Measurements from ENCODE around the gene PDYN. TPM values are rescaled to one million over a fixed set of nuclear protein-coding genes. Genes with fewer than 3 reads are reported as not detected.

PDYN gene
- total RNA-seq, 2 donors from 2014 or later, result not detected

DNA sequence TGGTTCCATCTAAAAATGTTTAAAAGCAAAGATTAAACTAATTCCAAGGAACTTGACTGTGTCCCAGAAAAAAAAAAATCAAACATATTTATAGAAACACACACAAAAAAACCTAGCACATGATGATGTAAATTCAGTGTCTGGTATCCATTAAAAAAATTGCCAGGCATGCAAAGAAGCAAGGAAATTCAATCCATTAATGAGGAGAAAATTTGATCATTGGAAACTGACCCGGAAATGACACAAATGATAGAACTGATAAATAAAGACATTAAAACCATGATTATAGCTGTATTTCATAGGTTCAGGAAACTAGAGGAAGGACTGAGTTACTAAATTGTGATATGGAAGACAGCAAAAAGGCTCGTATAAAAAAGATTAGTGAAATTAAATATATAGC is 34.7 kb downstream of the PDYN start:
- ATAC-seq (no peak), DNase-seq (no peak)
- intact Hi-C loops (cut with DNase I), result no loop called here

DNA sequence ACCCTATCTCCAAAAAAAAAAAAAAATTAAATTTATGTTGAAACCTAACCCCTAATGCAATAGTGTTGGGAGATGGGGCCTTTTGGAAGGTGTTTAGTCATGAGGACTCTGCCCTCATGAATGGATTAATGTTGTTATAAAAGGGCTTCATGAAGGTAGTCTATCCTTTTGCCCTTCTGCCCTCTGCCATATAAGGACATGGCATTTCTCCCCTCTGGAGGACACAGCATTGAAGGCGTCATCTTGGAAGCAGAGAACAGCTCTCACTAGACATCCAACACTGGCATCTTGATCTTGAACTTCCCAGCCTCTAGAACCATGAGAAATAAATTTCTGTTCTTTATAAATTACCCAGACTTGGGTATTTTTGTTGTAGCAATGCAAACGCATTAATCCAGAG is 35.4 kb downstream of the PDYN start:
- no peak for DNase-seq
- ATAC-seq, result no peak
- intact Hi-C loops (cut with DNase I), result no loop called here

DNA sequence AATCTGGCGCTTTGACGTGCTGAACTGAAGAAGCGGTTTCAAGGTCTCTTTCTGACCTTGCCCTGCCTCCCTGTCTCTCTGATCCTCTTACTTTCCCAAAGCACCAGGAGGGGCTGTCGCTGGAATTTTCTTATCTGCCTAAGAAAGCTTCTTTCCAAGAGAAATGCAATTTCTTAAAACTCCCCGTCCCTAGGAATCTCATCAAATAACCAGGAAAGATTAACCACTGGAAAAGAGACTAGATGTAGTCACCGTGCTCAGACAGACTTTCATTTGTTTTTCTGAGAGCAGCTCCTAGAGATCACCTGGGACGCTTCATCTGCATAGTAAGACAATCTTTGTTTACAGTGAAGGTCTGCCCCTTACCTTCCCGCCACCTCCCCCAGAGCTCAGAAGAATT is 38.6 kb downstream of the PDYN start:
- intact Hi-C loops (cut with DNase I), result no loop called here
- ATAC-seq (no peak), DNase-seq (no peak)

DNA sequence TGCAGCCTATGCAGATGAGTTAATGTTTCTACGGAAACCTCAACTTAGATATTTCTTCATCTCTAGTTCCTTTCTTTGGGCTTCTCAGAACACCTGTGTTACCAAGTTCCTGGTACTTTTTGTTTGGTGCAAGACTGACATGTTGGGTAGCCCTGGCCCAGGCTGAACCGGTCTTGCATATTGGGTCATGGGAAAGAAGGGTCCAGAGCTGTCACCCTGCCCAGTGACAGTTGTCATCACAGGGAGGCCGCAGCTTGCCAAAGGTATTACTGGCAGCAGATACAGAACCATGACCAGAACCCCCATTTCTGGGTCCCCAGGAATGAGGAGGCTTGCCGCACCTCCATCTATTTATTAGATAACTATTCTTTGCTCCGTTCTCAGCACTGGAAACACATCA is 40.2 kb downstream of the PDYN start:
- intact Hi-C loops (cut with DNase I), result no loop called here
- ATAC-seq (no peak), DNase-seq (no peak)

DNA sequence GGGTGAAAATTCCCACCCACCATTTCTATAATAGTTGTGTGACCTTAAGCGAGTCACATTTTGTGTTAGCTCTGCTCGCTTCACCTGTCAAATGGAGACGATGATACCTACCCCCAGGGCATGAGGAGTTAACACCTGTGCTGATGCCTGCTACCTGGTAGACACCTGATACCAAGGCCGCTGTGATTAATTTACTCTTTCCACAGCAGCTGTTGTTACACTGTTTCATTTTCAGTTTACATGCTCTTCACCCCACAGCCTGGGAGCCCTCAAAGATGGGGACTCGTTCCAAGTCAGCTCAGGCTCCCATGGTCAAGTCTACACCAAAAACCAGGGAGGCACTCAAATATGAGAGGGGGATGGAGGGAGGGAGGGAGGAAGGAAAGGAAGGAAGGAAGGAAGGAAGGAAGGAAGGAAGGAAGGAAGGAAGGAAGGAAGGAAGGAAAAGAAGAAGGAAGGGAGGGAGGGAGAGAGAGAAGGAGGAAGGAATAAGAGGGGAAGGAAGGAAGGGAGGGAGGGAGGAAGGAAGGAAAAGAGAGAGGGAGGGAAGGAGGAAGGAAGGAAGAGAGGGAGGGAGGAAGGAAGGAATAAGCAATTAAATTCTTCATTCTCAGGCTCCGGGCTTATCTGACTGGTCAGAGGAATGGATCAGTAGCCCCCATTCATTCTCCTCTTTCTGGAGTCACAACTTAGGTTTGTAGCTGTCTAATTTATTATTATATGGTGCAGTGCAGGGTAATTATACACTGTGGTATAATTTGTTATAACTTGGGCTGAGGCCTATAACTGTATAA is 40.9 kb downstream of the PDYN start:
- intact Hi-C loops (cut with DNase I), result no loop called here
- ATAC-seq, result no peak

DNA sequence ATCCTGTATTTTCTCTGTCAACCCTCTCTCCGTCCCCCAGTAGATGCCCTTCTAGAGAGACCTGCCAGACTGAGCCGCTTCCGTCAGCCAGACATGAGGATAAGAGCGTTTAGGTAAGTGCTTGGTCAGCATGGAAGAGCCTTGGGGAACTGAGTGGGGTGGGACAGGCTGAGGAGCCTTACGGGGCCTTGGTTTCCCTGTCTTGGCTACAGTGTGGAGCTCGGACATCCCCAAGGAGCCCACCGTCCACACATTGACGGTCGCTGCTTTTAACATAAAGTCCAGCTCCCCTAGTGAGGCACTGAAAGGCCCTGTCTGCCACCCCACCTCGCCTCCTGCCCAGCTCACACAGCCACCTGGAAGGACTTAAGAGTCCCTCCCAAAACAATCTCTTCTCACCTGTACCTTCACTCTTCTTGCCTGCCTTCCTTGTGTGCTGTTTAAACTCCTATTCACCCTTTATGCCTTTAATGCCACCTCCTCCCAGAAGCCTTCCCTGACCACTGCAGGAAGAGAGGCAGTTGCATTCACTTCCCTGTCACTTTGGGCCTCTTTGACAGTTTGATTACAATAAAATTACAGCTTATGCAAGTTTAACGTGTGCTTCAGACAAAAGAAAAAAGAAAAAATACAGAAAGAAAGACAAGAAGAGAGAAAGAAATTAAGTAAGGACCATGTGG is 42.3 kb downstream of the PDYN start:
- no peak for DNase-seq
- intact Hi-C loops (cut with DNase I), result no loop called here
- no peak for ATAC-seq

More for the DNA sequence above, 40.9 kb downstream of the PDYN start:
- DNase-seq, result no peak

DNA sequence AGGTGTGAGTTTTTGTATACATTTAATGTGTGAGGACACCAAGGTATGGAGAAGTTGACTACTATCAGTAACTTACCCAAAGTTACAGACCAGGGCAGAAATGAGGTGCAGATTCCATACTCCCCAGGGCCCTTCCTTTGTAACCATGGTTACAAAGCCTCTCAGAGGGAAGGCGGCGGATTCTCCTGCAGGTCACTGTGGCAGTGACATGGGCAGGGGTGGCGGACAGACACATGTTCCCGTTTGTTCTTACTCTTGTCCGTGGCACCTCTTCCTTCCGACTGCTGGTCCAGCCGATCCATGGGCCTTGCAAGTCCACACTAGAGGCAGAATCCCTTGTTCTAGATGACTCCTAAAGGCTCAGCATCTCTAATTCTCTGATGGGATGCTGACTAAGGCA is 43.0 kb downstream of the PDYN start:
- ATAC-seq, result no peak
- DNase-seq, result no peak
- intact Hi-C loops (cut with DNase I), result no loop called here

DNA sequence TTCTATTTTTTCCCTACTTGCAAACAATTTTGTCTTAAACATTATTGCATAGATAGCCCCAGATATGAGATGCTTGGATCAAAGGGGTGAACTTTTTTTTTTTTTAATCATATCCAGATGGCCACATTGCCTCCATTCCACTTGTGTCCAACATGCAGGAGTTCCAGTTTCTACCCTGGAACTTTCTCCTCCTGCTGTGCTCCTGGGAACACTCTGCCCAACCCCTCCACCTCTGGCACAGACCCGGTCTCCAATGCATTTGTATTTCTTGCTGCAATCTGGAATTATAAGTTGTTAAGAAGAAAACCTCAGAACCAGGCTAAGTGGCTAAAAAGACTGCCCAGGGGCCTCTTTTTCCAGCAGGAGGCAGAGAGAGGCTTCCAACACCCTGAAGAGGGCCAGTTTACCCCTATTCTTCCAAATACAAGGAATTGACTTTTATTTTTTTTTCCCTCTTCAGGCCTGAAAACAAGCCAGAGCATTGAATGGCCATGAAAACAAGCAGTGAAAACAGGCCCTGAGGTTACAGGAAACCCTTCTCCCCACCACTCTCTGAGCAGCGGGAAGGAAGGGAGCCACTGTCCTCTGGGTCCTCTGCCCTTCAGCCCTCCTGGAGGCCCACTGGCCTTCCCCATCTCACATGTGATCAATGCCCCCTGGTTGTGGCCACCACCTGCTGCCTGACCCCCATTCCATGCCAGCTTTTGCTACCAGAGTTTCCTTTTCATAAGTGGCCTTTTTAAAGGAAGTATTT is 44.3 kb downstream of the PDYN start:
- intact Hi-C loops (cut with DNase I), result no loop called here
- ATAC-seq (no peak), DNase-seq (no peak)

DNA sequence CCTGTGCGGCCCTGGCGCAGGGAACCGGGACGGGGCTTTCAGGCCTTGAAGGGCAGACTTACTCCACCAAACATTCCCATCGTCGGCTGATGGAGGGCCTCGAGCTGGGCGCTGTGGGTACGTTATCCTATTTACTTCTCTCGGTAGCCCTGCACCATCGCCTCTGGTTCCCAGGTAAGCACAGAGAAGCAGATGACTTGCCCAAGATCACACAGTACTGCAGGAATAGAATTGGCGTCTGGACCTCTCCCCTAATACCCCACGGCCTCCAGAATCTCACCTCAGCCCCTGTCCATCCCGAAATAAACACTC is 46.4 kb downstream of the PDYN start:
- DNase-seq, result no peak
- ATAC-seq, result no peak
- intact Hi-C loops (cut with DNase I), result no loop called here

DNA sequence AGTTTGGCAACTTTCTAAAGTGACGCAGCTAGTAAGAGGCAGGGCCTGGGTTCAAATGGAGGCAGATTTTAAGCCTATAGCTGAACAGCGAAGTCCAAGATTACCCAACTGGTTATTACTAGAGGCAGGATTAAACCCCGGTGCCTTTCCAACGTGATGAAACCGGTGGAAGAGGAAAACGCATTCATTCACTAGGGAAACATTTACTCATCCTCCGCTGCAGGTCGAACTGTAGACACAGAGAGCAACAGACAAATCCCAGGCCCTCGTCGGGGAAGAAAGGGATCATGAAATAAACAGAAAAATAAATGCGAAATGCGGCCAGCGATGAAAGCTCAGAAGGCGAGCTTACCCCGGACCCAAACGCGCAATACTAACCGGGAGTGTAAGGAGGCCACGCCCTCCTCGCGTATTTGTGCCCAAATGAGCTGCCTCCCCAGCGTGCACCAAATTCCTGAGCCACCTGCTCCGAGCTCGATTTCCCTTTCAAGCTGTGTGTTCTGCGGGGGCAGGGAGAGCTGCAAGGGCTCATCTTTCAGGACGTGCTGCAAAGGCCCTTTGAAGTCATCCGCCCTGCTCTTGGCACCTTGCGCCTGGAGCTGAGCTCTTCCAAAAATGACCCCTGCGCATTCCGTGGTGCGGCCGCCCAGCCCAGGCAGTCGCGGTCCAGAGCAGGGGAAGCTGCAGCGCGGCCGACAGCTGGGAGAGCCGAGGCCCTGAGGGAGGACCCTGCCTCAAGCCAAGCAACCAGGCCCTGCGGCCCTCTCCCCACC is 46.9 kb downstream of the PDYN start:
- peak; percentile 54 for DNase-seq
- intact Hi-C loops (cut with DNase I), result no loop called here
- peak; percentile 9 to 24 for ATAC-seq

DNA sequence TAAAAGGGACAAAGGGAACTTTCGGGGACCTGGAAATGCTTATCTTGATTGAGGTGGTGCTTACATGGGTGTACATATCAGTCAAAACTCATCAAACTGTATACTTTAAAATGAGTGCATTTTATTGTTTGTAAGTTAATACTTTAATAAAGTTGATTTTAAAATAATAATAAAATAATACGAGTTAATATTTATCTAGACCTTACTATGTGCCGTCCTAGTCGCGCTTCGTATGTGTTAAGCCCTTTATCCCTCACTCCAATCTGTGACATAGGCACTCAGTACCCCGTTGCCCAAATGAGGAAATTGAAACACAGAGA is 47.5 kb downstream of the PDYN start:
- no peak for DNase-seq
- intact Hi-C loops (cut with DNase I), result no loop called here
- ATAC-seq, result no peak

DNA sequence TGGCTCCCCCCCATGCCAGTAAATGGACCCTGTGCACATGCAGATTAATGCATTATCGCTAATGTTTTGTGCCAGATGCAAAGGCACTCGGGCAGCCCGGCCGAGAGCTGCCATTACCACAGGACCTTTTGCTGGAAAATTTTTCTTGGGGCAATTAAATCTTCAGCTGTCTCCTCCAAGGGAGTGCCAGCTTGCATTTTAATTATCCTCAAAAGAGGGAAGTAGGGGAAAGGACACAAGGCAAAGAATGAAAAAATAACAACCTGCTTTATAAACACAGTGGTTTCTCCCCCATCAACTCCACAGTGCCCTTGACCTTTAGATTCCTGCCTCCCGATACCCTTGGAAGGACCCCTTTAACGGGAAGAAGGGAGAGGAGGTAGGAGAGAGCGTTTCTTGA is 48.2 kb downstream of the PDYN start:
- no peak for DNase-seq
- intact Hi-C loops (cut with DNase I), result no loop called here
- ATAC-seq, result no peak

DNA sequence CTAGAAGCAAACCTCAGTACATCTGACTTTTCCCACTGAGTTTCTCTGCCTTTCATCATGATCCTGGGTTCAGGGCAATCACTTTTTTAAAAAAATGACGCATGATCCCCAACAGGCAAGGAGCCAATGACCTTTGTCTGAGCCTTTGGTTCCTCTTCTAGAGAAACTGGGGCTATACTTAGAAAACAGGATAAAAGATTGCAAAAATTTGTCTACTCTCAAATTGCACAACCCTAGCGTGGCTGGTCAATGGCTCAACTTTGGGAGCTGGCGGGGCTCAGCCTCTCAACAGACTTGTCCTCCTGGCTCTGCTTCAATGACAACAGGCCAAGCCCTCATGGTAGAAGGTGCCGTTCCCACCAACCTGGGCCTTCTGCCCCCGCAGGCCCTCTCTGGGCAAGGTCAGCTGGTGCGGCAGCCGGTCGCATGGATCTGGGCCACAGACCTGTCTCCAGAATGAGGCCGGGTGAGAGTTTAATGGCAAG is 48.7 kb downstream of the PDYN start:
- DNase-seq (peak; percentile 76), ATAC-seq (peak; percentile 56 to 67)
- intact Hi-C loops (cut with DNase I), result no loop called here

DNA sequence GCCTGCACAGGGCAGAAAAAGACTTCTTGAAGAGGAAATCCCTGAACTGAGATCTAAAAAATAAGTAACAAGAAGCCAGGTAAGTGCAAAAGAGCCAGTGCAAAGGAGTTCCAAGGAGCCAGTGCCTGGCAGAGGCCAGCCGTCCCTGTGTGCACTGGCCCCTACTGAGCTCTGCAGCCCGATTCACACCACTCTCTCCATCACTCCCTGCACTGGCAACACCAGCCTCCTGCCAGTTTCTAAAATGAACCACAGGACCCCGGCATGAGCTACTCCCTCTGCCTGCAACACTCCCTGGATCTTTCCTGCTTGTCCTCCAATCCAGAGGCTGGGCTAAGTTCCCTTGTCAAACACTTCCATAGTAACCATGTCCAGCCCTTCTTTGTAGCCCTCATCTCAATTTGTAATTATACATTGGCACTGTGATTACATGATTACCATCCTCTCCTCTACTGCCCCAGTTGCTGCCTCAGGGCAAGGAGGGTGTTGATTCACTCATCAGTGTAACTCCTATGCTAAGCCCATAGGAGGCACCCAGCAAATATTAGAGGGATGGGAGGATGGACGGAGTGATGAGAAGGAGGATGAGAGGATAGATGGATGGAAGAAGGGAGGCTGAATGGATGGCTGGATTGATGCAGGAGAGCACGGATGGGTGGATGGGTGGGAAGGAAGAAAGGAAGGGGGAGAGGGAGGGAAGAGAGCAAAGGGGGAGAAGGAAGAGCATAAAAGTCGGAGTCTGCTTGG is 49.3 kb downstream of the PDYN start:
- intact Hi-C loops (cut with DNase I), result no loop called here
- DNase-seq (no peak), ATAC-seq (no peak)

DNA sequence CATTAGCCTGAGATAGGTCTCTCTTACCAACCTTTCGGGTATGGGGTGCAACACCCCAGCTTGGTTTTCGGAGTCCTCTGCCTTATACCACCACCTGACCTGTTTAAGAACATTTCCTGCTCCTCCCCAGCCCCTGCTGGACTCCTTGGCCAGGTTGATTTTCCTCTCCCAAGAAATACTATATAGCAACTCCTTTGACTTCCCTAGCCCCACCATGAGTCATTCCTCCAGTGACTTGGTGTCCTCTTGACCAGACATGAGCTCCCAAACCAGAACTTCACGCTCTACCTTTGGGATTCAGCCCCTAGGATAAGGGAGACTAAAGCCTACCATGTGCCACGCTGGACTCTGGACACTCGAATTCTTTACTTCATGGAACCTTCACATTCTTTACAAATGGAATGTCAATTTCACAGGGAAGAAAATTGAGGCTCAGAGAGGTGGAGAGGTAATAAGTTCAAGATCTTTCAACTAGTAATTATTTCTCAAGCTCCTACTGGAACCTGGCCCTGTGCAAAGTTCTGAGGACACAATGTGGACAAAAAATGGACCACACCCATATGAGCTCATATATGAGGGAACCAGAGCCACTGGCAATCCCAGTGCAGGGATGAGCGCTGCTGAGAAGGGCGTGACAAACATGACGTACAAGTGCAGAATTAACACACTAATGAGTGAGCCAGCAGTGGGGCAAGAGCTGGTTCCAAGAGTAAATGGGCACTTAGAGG is 50.4 kb downstream of the PDYN start:
- ATAC-seq (peak; percentile 24 to 47), DNase-seq (peak; percentile 67)
- intact Hi-C loops (cut with DNase I), result no loop called here

DNA sequence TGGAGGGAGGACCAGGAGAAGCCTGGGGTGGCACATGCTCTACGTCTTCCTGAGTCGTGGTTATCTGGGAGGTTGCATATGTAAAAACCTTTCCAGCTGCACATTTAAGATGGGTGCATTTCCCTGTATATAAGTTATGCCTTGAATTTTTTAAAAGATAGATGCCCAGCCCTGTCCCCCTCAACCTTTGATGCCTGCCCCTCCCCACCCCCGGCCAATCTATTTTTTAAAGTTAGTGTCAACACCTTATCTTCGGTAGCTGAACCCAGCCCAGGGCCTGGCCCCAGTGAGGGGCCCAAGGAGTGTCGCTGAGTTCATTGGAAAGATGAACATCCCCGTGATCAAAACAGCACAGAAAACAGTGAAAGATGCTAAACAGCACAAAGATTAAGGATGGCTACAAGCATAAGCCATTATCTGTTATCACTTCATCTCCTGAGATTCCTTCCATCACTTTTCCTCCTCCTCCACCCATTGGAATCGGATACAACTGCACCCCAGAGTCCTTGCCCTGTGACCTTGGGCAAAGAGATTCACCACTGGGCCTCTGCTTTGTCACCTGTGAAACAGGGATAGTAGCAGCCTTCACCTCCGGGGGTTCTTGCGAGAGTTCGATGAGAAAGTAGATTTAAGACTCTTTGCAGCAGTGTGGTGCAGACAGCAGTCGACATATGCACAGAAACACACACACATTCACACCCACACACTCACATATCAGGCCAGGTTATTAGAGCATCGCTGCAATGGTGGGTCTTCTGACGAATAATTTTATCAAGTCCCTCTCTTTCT is 51.2 kb downstream of the PDYN start:
- DNase-seq, result no peak
- ATAC-seq, result no peak
- intact Hi-C loops (cut with DNase I), result no loop called here

DNA sequence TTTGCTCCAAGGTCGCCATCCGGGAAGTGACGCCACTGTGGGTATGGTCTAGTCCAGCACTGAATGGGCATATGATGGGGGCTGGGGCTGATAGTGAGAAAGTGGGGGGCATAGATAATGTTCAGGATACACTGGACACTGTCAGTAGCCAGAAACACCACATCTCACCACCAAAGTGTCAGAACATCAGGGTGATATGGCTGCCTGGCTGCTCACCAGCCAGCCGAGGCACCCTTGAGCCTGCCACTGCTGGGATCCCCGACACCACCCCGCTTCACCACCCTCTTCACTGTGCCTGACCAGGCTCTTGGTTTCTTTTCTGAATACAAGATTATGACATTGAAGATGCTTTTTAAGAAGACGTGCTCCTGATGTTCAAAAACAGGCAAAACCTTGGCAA is 51.8 kb downstream of the PDYN start:
- no peak for DNase-seq
- intact Hi-C loops (cut with DNase I), result no loop called here
- ATAC-seq, result peak; percentile 12 to 57

DNA sequence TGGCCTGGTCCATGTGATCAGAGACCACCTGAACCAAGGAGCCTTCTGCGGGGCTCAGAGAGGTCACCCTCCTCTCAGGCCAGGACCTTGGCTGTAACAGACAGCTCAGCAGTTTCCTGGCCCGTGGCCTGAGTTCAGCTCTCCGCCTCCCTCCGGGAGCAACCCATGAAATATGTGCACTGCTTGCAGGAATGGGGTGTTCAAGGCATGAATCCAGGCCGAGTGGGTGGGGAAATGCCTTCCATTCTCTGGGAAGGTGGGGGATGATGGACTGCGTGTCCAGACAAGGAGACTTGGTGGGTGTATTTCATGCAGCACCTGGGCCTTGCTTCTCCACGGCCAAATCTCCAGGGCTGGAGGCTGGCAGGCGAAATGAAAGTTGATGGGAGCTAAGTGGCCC is 52.6 kb downstream of the PDYN start:
- intact Hi-C loops (cut with DNase I), result no loop called here
- ATAC-seq, result peak; percentile 4 to 46
- DNase-seq, result peak; percentile 37

Measured in left cardiac atrium (tissue), 4 donors.